Neural cell (in vitro differentiated cells): ENCODE results near the gene PPP6C. TPM values are rescaled to one million over a fixed set of nuclear protein-coding genes. Genes with fewer than 3 reads are reported as not detected.

ENCODE experiments used
- H2AFZ ChIP-seq: fragments of 200-600, 300-800 bp; sonication (generic), shearing (Covaris generic); 2 replicates; pipeline ENCODE4 v1.6.0; 2014; ENCODE audit warnings: low read depth, mild to moderate bottlenecking, antibody characterized with exemption, low read length, moderate library complexity
- H3F3A ChIP-seq: fragments of 200-600 bp; shearing (Covaris generic); 2 replicates; pipeline ENCODE4 v1.6.1; 2016; ENCODE audit warnings: mild to moderate bottlenecking, moderate library complexity, mixed read lengths, antibody characterized with exemption, low read length; ENCODE audit not compliant: insufficient read depth, poor library complexity, severe bottlenecking
- H3K27ac ChIP-seq: fragments of 200-600, 300-800 bp; sonication (generic), shearing (Covaris generic); 2 replicates; pipeline ENCODE4 v1.5.1; 2014; ENCODE audit warnings: mild to moderate bottlenecking, low read length, moderate library complexity
- H3K27me3 ChIP-seq: fragments of 300-800, 200-600 bp; sonication (generic), shearing (Covaris generic); 2 replicates; pipeline ENCODE4 v1.6.0; 2014; ENCODE audit warnings: mild to moderate bottlenecking, low read depth, low read length, moderate library complexity; ENCODE audit not compliant: insufficient read depth
- H3K36me3 ChIP-seq: fragments of 300-800, 200-600 bp; sonication (generic), shearing (Covaris generic); 2 replicates; pipeline ENCODE4 v1.5.1; 2014; ENCODE audit warnings: mild to moderate bottlenecking, antibody characterized with exemption, low read length, moderate library complexity; ENCODE audit not compliant: insufficient read depth
- H3K4me2 ChIP-seq: fragments of 300-800, 200-600 bp; sonication (generic), shearing (Covaris generic); 2 replicates; pipeline ENCODE4 v1.6.0; 2014; ENCODE audit warnings: mild to moderate bottlenecking, low read length
- H3K4me3 ChIP-seq: fragments of 300-800, 200-600 bp; sonication (generic), shearing (Covaris generic); 2 replicates; pipeline ENCODE4 v1.5.1; 2014; ENCODE audit warnings: mild to moderate bottlenecking, low read length, moderate library complexity
- H3K79me2 ChIP-seq: fragments of 200-600 bp; shearing (Covaris generic); replicated peaks from 2 replicates; pipeline ENCODE4 v1.6.0; 2014; ENCODE audit warnings: mild to moderate bottlenecking, low read length, moderate library complexity; ENCODE audit not compliant: insufficient read depth
- H3K9ac ChIP-seq: fragments of 300-800, 200-600 bp; sonication (generic), shearing (Covaris generic); 2 replicates; pipeline ENCODE4 v1.6.1; 2016; ENCODE audit warnings: mild to moderate bottlenecking, low read length, mixed read lengths
- H3K9me2 ChIP-seq: fragments of 200-600 bp; shearing (Covaris generic); 2 replicates; pipeline ENCODE4 v1.6.1; 2016; ENCODE audit warnings: mild to moderate bottlenecking, low read length, mixed read lengths; ENCODE audit not compliant: insufficient read depth
- H3K9me3 ChIP-seq: fragments of 200-600, 300-800 bp; sonication (generic), shearing (Covaris generic); 2 replicates; pipeline ENCODE4 v1.6.1; 2016; ENCODE audit warnings: mild to moderate bottlenecking, mixed run types, low read length, moderate library complexity, mixed read lengths
- H4K20me1 ChIP-seq: fragments of 200-600 bp; shearing (Covaris generic); 2 replicates; pipeline ENCODE4 v1.6.1; 2016; ENCODE audit warnings: mild to moderate bottlenecking, mixed run types; ENCODE audit not compliant: insufficient read depth
- EP300 ChIP-seq: fragments of 450-650 bp; conservative IDR thresholded peaks from 2 replicates; pipeline ENCODE4 v1.6.1; 2014; ENCODE audit warnings: antibody characterized with exemption, mild to moderate bottlenecking, moderate library complexity; ENCODE audit not compliant: poor library complexity, severe bottlenecking
- EZH2 ChIP-seq: fragments of 200-600, 300-800 bp; shearing (Covaris generic), sonication (generic); IDR thresholded peaks from 2 replicates; pipeline ENCODE4 v1.6.1; 2014; ENCODE audit warnings: antibody characterized with exemption, low read length, borderline replicate concordance, mild to moderate bottlenecking; ENCODE audit not compliant: insufficient read depth, poor library complexity, severe bottlenecking
- MXI1 ChIP-seq: fragments of 450-650 bp; conservative IDR thresholded peaks from 2 replicates; pipeline ENCODE4 v1.6.1; 2014; ENCODE audit warnings: antibody characterized with exemption, mild to moderate bottlenecking; ENCODE audit not compliant: poor library complexity, severe bottlenecking
- POLR2AphosphoS5 ChIP-seq: IDR thresholded peaks from 2 replicates; pipeline ENCODE4 v1.6.1; 2012
- RAD21 ChIP-seq: fragments of 450-650 bp; conservative IDR thresholded peaks from 2 replicates; pipeline ENCODE4 v1.6.1; 2014; ENCODE audit warnings: antibody characterized with exemption, mild to moderate bottlenecking, moderate library complexity
- SMC3 ChIP-seq: fragments of 450-650 bp; conservative IDR thresholded peaks from 2 replicates; pipeline ENCODE4 v1.6.1; 2014; ENCODE audit warnings: antibody characterized with exemption, mild to moderate bottlenecking, moderate library complexity; ENCODE audit not compliant: poor library complexity
- TAF1 ChIP-seq: IDR thresholded peaks from 2 replicates; pipeline ENCODE4 v1.6.1; 2012; ENCODE audit warnings: low read depth
- polyA plus RNA-seq: library from polyadenylated mRNA; depleted of rRNA; stranded (reverse); fragments of >200 nt; gene quantifications from 2 replicates; pipeline ENCODE4 v1.2.3, GENCODE V29; 2014
- TF ChIP-seq, protein P1 (sequence below): fragments of 450-650 bp; IDR thresholded peaks from 2 replicates; pipeline ENCODE4 v1.5.1; 2014; ENCODE audit warnings: antibody characterized with exemption, mild to moderate bottlenecking, moderate library complexity; ENCODE audit not compliant: poor library complexity, severe bottlenecking
- TF ChIP-seq, protein P2 (sequence below): IDR thresholded peaks from 2 replicates; pipeline ENCODE4 v1.6.1; 2012; ENCODE audit warnings: borderline replicate concordance

Gene PPP6C
- polyA plus RNA-seq, 1 donor from 2014 or later = 25.1 TPM

DNA sequence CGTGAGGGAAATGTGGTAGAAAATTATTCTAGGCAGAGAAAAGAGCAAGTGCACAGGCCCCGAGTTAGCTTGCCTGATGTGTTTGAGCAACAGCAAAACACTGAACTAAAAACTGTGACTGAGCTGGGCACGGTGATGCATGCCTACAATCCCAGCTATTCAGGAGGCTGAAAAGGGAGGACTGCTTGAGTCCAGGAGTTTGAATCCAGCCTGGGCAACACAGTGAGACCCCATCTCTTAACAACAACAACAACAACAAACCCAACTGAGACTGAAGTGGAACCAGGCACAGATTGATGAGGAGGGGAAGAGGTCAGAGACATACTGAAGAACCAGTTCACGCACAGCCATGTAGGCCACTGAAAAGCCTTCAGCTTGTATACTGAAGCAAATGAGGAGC, 88.8 kb downstream of the PPP6C start:
- H4K20me1 ChIP-seq = no peaks in the 10 kb centered on the region
- no peaks in the 10 kb centered on the region for H3K27me3 ChIP-seq
- peak overlapping the region; percentile 32 for H3K9ac ChIP-seq
- H3K9me3 ChIP-seq = no peaks in the 10 kb centered on the region
- H3K4me2 ChIP-seq = no peak overlapping the region
- peaks cover 7% of the 10 kb centered on the region for H3K79me2 ChIP-seq
- H2AFZ ChIP-seq = no peak overlapping the region
- H3K27ac ChIP-seq = peak overlapping the region; percentile 48
- TF ChIP-seq EZH2 (no peak), POLR2AphosphoS5 (no peak), TAF1 (no peak), EP300 (no peak), RAD21 (no peak), MXI1 (no peak)
- TF ChIP-seq, protein P1, sequence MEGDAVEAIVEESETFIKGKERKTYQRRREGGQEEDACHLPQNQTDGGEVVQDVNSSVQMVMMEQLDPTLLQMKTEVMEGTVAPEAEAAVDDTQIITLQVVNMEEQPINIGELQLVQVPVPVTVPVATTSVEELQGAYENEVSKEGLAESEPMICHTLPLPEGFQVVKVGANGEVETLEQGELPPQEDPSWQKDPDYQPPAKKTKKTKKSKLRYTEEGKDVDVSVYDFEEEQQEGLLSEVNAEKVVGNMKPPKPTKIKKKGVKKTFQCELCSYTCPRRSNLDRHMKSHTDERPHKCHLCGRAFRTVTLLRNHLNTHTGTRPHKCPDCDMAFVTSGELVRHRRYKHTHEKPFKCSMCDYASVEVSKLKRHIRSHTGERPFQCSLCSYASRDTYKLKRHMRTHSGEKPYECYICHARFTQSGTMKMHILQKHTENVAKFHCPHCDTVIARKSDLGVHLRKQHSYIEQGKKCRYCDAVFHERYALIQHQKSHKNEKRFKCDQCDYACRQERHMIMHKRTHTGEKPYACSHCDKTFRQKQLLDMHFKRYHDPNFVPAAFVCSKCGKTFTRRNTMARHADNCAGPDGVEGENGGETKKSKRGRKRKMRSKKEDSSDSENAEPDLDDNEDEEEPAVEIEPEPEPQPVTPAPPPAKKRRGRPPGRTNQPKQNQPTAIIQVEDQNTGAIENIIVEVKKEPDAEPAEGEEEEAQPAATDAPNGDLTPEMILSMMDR = no peak
- TF ChIP-seq, protein P2, sequence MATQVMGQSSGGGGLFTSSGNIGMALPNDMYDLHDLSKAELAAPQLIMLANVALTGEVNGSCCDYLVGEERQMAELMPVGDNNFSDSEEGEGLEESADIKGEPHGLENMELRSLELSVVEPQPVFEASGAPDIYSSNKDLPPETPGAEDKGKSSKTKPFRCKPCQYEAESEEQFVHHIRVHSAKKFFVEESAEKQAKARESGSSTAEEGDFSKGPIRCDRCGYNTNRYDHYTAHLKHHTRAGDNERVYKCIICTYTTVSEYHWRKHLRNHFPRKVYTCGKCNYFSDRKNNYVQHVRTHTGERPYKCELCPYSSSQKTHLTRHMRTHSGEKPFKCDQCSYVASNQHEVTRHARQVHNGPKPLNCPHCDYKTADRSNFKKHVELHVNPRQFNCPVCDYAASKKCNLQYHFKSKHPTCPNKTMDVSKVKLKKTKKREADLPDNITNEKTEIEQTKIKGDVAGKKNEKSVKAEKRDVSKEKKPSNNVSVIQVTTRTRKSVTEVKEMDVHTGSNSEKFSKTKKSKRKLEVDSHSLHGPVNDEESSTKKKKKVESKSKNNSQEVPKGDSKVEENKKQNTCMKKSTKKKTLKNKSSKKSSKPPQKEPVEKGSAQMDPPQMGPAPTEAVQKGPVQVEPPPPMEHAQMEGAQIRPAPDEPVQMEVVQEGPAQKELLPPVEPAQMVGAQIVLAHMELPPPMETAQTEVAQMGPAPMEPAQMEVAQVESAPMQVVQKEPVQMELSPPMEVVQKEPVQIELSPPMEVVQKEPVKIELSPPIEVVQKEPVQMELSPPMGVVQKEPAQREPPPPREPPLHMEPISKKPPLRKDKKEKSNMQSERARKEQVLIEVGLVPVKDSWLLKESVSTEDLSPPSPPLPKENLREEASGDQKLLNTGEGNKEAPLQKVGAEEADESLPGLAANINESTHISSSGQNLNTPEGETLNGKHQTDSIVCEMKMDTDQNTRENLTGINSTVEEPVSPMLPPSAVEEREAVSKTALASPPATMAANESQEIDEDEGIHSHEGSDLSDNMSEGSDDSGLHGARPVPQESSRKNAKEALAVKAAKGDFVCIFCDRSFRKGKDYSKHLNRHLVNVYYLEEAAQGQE = no peak
- H3K9me2 ChIP-seq = no peaks in the 10 kb centered on the region
- H3F3A ChIP-seq = no peaks in the 10 kb centered on the region
- H3K36me3 ChIP-seq = no peaks in the 10 kb centered on the region
- H3K4me3 ChIP-seq = peak overlapping the region; percentile 2

DNA sequence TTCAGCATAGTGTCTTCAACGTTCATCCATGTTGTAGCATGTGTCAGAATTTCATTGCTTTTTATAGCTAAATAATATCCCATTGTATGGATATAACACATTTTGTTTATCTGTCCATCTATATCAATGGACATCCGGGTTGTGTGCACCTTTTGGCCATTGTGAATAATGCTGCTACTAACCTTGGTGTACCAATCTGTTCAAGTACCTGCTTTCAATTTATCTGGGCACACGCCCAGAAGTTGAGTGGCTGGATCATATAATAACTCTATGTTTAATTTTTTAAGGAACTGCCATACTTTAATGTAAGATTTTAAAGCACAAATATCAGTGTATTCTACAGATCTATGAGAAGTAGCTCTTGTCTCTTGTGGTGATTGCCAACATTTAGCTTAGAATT, 89.8 kb downstream of the PPP6C start:
- no peak for TF ChIP-seq EP300
- no peak for TF ChIP-seq TAF1
- TF ChIP-seq RAD21 = no peak
- TF ChIP-seq MXI1 = no peak
- TF ChIP-seq, protein P2 = no peak
- TF ChIP-seq EZH2 = no peak
- TF ChIP-seq, protein P1 = no peak
- no peak for TF ChIP-seq POLR2AphosphoS5
- no peak for TF ChIP-seq SMC3
- Histone ChIP-seq H3K9ac (no peak overlapping the region), H2AFZ (no peak overlapping the region), H3K4me3 (no peak overlapping the region), H3K9me3 (no peaks in the 10 kb centered on the region), H3K27ac (peak overlapping the region; percentile 48), H3K4me2 (no peak overlapping the region), H3F3A (no peaks in the 10 kb centered on the region), H3K79me2 (peaks cover 7% of the 10 kb centered on the region), H3K9me2 (no peaks in the 10 kb centered on the region), H4K20me1 (no peaks in the 10 kb centered on the region), H3K27me3 (no peaks in the 10 kb centered on the region), H3K36me3 (no peaks in the 10 kb centered on the region)
